ENCODE data around the gene SLMAP.

The SLMAP gene

GRCh38 chr3:57745101-57745500 is 11.0 kb upstream of the SLMAP start:
- Histone ChIP-seq H3K4me2 (ENCODE audit: low read depth, low read length) (no peak overlapping the region), H3K79me2 (ENCODE audit: low read length) (no peaks in the 10 kb centered on the region), H3K9me2 (replicated peaks; ENCODE audit: insufficient read depth, low read length) (no peaks in the 10 kb centered on the region), H4K20me1 (ENCODE audit: insufficient read depth, low read length) (no peaks in the 10 kb centered on the region), H3K4me1 (ENCODE audit: low read length) (no peaks in the 10 kb centered on the region), H3K27ac (ENCODE audit: low read length) (no peak overlapping the region), H3K27me3 (replicated peaks; ENCODE audit: insufficient read depth, low read length) (no peaks in the 10 kb centered on the region), H3K9ac (ENCODE audit: low read length) (no peak overlapping the region), H3F3A (ENCODE audit: insufficient read depth, low read length) (no peaks in the 10 kb centered on the region), H3K4me3 (ENCODE audit: low read length) (no peak overlapping the region), H3K9me3 (replicated peaks; ENCODE audit: insufficient read depth, low read length) (no peaks in the 10 kb centered on the region), H3K36me3 (replicated peaks; ENCODE audit: insufficient read depth, low read length) (no peaks in the 10 kb centered on the region), H2AFZ (ENCODE audit: low read length) (no peak overlapping the region)
- TF ChIP-seq, protein P1, sequence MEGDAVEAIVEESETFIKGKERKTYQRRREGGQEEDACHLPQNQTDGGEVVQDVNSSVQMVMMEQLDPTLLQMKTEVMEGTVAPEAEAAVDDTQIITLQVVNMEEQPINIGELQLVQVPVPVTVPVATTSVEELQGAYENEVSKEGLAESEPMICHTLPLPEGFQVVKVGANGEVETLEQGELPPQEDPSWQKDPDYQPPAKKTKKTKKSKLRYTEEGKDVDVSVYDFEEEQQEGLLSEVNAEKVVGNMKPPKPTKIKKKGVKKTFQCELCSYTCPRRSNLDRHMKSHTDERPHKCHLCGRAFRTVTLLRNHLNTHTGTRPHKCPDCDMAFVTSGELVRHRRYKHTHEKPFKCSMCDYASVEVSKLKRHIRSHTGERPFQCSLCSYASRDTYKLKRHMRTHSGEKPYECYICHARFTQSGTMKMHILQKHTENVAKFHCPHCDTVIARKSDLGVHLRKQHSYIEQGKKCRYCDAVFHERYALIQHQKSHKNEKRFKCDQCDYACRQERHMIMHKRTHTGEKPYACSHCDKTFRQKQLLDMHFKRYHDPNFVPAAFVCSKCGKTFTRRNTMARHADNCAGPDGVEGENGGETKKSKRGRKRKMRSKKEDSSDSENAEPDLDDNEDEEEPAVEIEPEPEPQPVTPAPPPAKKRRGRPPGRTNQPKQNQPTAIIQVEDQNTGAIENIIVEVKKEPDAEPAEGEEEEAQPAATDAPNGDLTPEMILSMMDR (IDR thresholded peaks at IDR 0.05; ENCODE audit: low read length), result no peak
- TF ChIP-seq EZH2 (optimal IDR thresholded peaks at IDR 0.05; ENCODE audit: low read depth, low read length) (no peak), EZH2phosphoT487 (IDR thresholded peaks at IDR 0.05; ENCODE audit: low read length) (no peak)
- DNase-seq, result no peak

DNA sequence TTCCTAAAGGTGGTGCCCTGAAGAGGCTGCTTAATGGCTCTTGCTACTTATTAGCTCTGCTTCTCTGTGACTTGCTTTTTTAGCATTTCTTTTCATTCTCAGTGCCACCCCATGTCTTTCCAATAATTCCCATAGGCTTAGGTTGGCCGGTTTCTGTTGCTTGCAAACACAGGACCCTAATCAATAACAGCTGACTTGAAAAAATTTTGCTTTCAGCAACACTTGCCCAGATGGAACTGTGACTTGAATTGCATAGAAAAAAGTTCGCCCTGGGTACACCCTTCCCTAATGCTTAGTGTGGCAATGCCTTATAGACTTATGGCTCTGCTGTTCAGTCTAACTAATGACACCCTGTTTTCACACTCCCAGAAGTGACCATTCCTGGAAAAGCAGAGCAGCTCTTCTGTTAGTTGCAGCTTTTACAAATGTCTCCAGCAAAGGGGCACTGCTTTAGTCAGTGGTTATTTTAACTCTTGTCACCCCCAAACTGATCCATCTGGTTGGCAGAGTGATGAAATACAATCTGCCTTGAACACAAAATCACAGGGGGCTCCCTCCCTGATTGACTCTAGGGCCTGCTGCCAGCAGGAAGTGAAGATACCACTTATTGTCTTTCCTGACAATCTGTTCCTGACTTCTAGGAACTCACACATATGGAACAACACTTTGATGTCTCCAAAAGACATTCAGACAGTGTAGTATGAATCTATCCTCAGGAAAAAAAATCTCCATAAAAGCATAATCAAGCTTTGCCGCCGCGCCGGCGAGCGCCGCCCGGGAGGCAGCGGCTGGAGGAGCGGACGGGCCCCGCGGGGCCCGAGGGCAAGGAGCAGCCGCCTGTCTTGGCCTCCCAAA is 9.7 kb upstream of the SLMAP start:
- Histone ChIP-seq H3K9me2 (replicated peaks; ENCODE audit: insufficient read depth, low read length) (no peaks in the 10 kb centered on the region), H3K9me3 (replicated peaks; ENCODE audit: insufficient read depth, low read length) (no peaks in the 10 kb centered on the region), H2AFZ (ENCODE audit: low read length) (no peak overlapping the region), H3K27me3 (replicated peaks; ENCODE audit: insufficient read depth, low read length) (no peaks in the 10 kb centered on the region), H3K27ac (ENCODE audit: low read length) (no peak overlapping the region), H4K20me1 (ENCODE audit: insufficient read depth, low read length) (no peaks in the 10 kb centered on the region), H3K4me3 (ENCODE audit: low read length) (no peak overlapping the region), H3K79me2 (ENCODE audit: low read length) (no peaks in the 10 kb centered on the region), H3F3A (ENCODE audit: insufficient read depth, low read length) (no peaks in the 10 kb centered on the region), H3K9ac (ENCODE audit: low read length) (no peak overlapping the region), H3K4me1 (ENCODE audit: low read length) (no peaks in the 10 kb centered on the region), H3K36me3 (replicated peaks; ENCODE audit: insufficient read depth, low read length) (no peaks in the 10 kb centered on the region), H3K4me2 (ENCODE audit: low read depth, low read length) (no peak overlapping the region)
- no peak for DNase-seq
- no peak for TF ChIP-seq EZH2phosphoT487 (IDR thresholded peaks at IDR 0.05; ENCODE audit: low read length)
- TF ChIP-seq EZH2 (optimal IDR thresholded peaks at IDR 0.05; ENCODE audit: low read depth, low read length), result no peak
- TF ChIP-seq, protein P1 (IDR thresholded peaks at IDR 0.05; ENCODE audit: low read length), result no peak

DNA sequence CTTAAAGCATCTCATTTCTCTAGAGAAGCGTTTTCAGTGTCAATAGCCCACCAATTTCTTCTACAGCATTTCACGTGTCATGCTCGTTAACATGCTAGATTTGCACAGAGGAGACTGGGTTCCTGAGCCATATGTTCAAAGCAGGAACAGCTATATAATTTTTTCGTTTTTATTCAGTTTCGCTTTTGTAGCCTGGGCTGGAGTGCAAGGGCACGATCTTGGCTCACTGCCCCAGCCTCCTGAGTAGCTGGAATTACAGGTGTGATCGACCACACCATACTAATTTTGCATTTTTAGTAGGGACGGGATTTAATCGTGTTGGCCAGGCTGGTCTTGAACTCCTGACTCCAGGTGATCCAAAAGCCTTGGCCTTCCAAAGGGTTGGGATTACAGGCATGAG is 6.6 kb upstream of the SLMAP start:
- DNase-seq, result no peak
- no peaks in the 10 kb centered on the region for H3F3A ChIP-seq (ENCODE audit: insufficient read depth, low read length)
- no peak overlapping the region for H3K4me2 ChIP-seq (ENCODE audit: low read depth, low read length)
- H3K36me3 ChIP-seq (replicated peaks; ENCODE audit: insufficient read depth, low read length), result no peaks in the 10 kb centered on the region
- no peak overlapping the region for H3K4me3 ChIP-seq (ENCODE audit: low read length)
- no peak overlapping the region for H3K27ac ChIP-seq (ENCODE audit: low read length)
- TF ChIP-seq EZH2 (optimal IDR thresholded peaks at IDR 0.05; ENCODE audit: low read depth, low read length) (no peak), EZH2phosphoT487 (IDR thresholded peaks at IDR 0.05; ENCODE audit: low read length) (no peak)
- TF ChIP-seq, protein P1 (IDR thresholded peaks at IDR 0.05; ENCODE audit: low read length), result no peak
- no peaks in the 10 kb centered on the region for H3K9me2 ChIP-seq (replicated peaks; ENCODE audit: insufficient read depth, low read length)
- H3K79me2 ChIP-seq (ENCODE audit: low read length), result no peaks in the 10 kb centered on the region
- H2AFZ ChIP-seq (ENCODE audit: low read length), result no peak overlapping the region
- H3K4me1 ChIP-seq (ENCODE audit: low read length), result no peaks in the 10 kb centered on the region
- no peaks in the 10 kb centered on the region for H3K27me3 ChIP-seq (replicated peaks; ENCODE audit: insufficient read depth, low read length)
- H4K20me1 ChIP-seq (ENCODE audit: insufficient read depth, low read length), result no peaks in the 10 kb centered on the region
- H3K9ac ChIP-seq (ENCODE audit: low read length), result no peak overlapping the region
- H3K9me3 ChIP-seq (replicated peaks; ENCODE audit: insufficient read depth, low read length), result no peaks in the 10 kb centered on the region

Data from MM.1S (cell line).